Anterior cingulate cortex (tissue), 58 donors: Measurements from ENCODE around the gene MTCH1.
A peak's percentile ranks its signal among the peaks of the same experiment; 100 is the strongest.

ENCODE experiments used
- DNase-seq, 58 donors: peaks; one replicate each; lab custom pipeline; 2025; lab: John Stamatoyannopoulos, UW

Gene MTCH1

GRCh38 chr6:36985808-36986703 lies at the start of gene MTCH1:
TSS of gene MTCH1 (minus strand) at chr6:36986196. CDS start at chr6:36986173, 23 bp downstream.
- peak; percentile 70 to 97 (median 92) for DNase-seq

- DNase-seq = no peak
These were observed 48.1 kb upstream of the MTCH1 start for GRCh38 chr6:37033819-37034795.

- no peak for DNase-seq
These were observed 47.3 kb upstream of the MTCH1 start for GRCh38 chr6:37033255-37033654.

GRCh38 chr6:37032239-37032638 lies 46.2 kb upstream of the MTCH1 start:
- no peak for DNase-seq

- DNase-seq = no peak
These were observed 44.6 kb upstream of the MTCH1 start for GRCh38 chr6:37030599-37030998.

GRCh38 chr6:37029249-37029971 lies 43.4 kb upstream of the MTCH1 start:
- DNase-seq = peak in 31 of 58 donors; percentile 11 to 59 (median 30)

GRCh38 chr6:37027811-37028469 lies 41.9 kb upstream of the MTCH1 start:
- no peak for DNase-seq

- no peak for DNase-seq
These were observed 41.2 kb upstream of the MTCH1 start for GRCh38 chr6:37027036-37027720.

- DNase-seq = no peak
These were observed 39.8 kb upstream of the MTCH1 start for GRCh38 chr6:37025621-37026466.

GRCh38 chr6:37024656-37025337 lies 38.8 kb upstream of the MTCH1 start:
- DNase-seq = peak in 1 of 58 donors; percentile 24

GRCh38 chr6:37022135-37022863 lies 36.3 kb upstream of the MTCH1 start:
- no peak for DNase-seq

GRCh38 chr6:37021356-37022129 lies 35.5 kb upstream of the MTCH1 start:
- DNase-seq = no peak

- no peak for DNase-seq
These were observed 34.8 kb upstream of the MTCH1 start for GRCh38 chr6:37020812-37021211.

- DNase-seq = no peak
These were observed 34.4 kb upstream of the MTCH1 start for GRCh38 chr6:37020381-37020780.

- peak in 1 of 58 donors; percentile 8 for DNase-seq
These were observed 33.1 kb upstream of the MTCH1 start for GRCh38 chr6:37019065-37019450.
